SW 1271 (cell line): ENCODE data around the gene SLC23A2.
"Not testable (repeated sequence)": the region's sequence is repeated elsewhere in the genome, so short reads cannot be mapped to it uniquely, and the experiment has no call there.

Source experiments
- DNase-seq, 2 experiments: peaks; one replicate each; lab custom pipeline; 2025; lab: John Stamatoyannopoulos, UW

SLC23A2 gene

DNA sequence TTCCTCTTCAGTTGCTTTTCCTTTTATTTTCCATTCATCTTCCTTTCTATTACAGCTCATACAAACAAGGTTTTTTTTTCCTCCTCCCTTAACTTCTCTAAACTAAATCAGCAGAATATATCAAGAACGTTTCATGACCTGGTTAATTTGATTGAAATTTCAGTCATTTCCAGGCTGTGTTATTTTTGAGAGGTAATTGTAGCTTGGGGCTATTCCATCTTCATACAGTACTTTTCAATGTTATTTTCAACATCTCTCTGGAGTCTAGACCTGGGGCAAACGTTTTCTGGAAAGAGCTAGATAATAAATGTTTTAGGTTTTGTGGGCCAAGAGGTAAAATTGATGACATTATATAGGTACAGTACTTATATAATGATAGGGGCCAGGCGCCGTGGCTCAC lies 4.0 kb upstream of the SLC23A2 start:
- DNase-seq: no peak

DNA sequence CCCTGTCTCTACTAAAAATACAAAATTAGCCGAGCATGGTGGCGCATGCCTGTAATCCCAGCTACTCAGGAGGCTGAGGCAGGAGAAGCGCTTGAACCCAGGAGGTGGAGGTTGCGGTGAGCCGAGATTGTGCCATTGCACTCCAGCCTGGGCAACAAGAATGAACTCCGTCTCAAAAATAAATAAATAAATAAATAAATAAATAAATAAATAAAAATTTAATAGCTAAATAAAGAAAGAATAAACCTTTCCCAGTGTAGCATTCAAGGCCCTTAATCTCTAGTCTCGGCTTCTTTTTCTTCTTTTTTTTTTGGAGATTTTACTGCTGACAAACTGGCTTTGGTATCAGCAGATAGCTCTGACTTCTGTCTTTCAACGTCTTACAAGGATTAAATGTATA lies 3.5 kb upstream of the SLC23A2 start:
- DNase-seq: not testable (repeated sequence)

DNA sequence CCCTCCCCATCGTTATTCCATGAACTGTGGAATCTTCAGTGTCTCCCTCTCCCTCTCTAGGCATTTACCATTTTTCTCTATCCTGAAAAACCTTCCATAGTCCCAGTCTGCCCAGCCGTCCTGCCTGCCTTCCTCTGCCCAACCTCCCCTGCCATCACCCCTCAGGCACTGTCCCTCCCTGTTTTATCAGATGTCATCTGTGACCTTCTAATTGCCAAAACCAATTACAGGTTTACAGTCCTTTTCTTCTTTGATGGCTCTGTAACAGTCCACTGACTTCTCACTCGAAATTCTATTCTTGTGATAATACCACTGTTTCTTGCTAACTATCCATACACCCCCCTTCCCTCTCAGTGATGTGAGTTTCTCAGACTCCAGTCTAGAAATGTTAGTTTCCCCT lies 2.3 kb upstream of the SLC23A2 start:
- DNase-seq: no peak

DNA sequence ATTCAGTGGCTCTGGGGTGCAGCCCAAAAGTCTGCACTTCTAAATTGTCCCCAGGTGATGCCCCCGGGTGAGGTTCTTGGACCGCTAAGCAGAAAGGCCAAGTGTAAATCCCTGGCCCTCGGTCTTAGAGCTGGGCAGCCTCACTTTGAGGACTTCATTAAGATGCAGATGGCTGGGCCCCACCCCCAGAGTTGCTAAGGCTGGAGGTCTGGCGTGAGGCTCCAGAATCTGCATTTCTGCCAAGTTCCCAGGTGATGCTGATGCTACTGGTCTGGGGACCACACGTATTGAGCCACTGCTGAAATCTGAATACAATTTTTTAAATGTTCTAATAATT lies 735 bp upstream of the SLC23A2 start:
- DNase-seq: no peak

DNA sequence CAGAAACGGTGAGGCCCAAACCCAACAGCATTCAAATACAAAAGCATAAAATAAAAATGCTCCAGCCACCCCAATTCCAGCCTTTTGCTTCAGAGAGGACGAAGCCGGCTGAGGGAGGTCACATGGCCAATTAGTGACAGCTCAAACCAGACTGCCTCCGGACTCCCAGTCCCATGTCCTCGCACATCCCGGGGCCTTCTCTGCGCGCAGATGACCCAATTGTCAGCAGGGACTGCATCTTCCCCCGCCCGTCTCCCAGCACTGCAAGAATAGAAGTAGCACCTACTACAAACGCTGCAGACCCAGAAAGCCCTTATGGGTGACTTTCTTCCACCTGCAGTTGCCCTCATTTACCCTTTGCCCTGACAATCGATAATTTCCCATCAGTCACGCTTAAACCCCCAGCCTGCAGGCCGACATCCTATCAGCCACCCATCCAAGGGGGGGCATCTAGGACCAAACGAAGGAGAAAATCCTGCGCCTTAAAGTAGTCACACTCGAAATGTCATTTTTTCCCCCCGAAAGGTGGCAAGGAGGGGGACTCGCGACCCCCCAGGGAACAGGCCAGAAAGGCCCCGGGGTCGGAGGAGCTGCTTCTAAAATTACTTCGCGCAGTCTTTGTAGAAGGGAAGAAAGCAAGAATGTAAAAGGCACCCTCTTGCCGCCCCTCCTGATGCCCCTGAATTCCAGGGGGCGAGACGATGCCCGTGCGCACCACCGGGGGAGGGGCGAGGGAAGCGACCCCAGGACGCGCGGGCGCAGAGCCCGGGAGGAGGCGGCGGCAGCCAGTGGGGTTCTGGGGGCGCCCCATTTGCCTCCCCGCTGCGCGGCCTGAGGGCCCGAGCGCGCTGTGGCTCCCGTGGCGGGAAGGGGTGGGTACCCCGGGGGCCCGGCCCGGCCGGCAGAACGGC lies 792 bp downstream of the SLC23A2 start:
- DNase-seq: no peak

DNA sequence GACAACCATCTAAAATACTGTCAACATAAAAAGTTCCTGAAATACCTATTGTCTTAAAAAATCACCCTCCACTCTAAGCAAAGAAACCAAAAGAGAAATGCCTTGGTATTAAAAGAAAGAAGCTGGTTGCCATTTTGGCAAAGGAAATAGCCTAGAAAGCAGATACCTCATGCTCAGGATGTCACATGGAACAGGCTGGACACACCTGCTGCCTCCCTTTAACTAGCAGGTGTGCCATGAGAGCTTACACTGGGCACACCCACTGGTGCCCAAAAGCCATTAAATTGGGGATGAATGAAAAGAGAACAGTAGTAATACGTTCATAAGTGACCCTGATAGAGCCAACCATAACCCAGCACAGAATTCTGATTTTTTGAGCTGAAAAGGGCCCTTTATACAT lies 1.5 kb downstream of the SLC23A2 start:
- no peak for DNase-seq

DNA sequence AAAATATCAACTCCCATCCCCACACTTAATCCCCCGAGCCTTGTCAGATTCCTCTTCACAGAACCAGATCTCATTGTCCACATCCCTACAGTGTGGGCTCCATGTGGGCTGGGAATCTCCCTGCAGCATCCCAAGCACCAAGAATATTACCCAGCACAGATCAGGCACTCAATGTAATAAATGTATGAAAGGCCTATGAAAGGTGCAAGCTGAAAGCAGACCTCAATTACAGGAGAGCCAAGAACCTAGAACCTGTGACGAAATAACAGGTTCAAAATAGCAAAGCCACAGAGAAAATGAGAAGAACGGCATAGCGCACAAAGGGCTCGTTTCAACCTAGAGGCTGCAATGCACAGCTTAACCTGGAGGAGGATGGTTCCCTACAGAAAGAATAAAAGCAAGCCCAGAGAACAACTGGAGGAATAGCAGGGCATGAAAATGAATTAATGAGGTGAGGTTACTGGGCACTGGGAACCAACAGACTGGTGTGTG lies 3.1 kb downstream of the SLC23A2 start:
- DNase-seq: no peak

DNA sequence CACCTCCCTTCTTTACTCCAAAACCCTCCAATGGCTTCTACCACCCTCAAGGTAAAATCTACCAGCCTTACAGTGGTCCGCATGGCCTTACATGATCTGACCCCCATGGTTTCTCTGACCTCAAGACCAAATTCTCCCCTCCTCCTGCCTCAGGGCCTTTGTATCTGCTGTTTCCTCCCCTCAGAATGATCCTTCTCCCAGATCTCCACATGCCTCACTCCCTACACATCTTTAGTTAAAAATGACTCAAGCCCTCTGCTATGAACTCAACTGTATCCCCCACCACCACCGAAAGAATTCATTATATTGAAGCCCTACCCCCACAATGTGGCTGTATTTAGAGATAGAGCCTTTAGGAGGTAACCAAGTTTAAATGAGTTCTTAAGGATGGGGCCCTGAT lies 4.1 kb downstream of the SLC23A2 start:
- DNase-seq: no peak

DNA sequence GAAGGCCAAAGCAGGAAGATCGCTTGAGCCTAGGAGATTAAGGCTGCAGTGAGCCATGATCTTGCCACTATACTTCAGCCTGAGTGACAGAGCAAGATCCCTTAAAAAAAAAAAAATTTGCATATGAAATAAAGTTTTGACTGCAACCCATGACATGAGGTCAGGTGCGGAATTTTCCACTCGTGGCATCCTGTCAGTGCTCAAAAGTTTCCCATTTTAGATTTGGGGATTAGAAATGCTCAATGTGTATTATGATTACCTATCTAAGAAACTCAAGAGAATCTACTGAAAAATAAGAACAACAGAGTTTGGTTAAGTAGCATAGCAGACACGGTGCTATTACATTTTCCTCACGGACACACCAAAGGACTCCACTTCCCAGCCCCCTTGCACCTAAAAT lies 11.7 kb downstream of the SLC23A2 start:
- DNase-seq: no peak

DNA sequence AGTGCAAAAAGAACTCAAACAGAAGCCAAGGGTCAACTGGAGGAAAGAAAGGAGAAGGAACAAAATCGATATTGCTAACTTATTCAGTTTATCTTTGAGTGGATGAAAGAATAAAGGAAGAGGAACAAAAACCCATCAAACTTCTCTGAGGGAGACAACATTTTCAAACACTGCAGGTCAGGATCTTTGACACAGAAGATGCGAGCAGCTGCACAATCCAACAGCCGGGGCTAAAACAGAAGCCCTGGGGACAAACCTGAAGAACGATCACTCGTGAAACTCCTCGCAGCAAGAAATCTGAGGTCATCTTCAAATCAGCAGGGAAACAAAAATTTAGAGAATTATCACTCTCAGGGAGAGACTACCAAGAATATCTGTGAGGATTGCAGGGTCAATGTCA lies 14.2 kb downstream of the SLC23A2 start:
- no peak for DNase-seq

DNA sequence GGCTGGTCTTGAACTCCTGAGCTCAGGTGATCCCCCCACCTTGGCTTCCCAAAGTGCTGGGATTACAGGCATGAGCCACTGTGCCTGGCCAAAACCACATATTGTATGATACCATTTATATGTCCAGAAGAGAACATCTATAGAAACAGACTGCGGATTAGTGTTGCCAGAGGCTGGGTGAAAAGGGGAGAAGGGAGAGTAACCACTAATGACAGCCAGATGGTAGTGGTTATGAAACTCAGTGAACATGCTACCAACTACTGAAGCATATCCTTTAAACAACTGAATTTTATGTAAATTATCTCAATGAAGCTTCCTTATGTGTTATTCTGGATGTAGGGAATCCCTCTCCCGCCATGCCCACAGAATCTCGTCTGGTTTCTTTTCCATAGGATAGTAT lies 15.7 kb downstream of the SLC23A2 start:
- no peak for DNase-seq

DNA sequence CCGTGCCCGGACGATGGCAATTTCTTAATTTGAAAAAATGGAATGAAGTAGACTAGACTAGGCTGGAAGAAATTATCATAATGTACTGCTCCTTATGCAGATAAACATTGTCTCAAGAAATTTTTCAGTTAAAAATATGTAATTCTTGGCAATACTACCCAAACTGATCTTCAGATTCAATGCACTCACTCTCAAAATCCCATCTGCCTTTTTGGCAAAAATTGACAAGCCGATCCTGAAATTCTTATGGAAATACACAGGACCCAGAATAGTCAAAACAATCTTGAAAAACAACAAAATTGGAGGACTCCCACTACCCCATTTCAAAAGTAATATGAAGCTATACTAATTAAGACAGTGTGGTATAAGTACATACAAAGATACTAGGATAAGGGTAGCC lies 19.0 kb downstream of the SLC23A2 start:
- DNase-seq: no peak

DNA sequence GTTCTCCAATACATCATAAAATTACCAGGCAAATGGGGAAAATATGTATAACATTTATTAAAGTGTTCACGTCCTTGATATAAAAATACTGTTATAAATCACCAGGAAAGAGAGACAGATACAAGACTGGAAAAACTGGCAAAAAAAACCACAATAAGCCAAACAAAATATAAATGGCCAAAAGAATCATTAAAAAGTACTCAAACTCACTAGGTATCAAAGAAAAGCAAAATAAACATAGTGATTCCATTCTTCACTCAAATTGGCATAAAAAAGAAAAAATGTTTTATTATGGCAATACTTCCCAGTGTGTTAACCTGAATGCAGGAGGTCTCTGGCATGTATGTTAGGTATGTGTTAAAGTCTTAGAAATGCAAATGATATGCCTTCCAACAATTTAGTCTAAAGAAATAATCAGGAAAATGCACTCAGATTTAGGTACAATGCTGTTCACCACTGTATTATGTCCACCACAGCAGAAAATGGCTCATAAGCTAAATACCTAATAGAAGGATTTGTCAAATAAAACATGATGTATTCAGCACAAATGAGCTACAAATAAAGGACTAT lies 21.4 kb downstream of the SLC23A2 start:
- no peak for DNase-seq

DNA sequence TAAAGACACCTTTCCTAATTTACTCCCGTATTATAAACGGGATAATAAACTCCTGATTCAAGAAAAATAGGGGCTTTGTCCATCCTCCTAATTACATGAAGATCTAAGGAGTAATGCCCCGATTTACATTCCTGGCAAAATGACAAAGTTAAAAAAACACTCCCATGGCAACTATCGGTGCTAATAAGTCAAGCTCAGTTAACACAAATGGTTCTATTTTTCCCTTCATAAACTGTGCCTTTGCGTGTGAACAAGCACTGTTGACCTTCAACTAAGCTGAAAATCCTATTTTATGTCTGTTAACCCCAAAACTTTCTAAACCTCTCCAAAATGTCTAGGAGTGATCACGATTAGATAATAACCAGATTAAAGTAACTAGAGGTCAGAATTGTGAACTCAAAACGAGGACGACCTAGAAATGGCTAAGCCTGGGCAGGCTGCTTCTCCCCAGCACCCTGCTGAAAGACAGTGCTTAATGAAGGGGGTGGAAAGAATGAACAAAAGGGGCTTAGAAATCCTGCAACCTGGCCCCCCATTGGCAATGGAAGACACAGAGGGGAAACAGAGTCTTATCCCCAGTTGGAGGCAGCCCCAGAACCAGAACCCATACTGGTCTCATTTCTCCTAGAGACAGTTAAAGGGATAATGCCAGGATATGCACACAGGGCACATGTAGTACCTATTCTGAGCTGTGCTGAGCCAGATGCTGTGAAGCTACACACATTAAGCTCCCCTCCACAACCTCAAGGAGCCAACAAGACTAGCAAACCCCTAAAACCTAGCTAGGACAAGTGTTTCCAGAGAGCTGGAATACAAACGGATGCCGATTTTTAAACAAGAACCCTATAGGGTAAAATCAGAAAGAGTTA lies 23.0 kb downstream of the SLC23A2 start:
- no peak for DNase-seq

DNA sequence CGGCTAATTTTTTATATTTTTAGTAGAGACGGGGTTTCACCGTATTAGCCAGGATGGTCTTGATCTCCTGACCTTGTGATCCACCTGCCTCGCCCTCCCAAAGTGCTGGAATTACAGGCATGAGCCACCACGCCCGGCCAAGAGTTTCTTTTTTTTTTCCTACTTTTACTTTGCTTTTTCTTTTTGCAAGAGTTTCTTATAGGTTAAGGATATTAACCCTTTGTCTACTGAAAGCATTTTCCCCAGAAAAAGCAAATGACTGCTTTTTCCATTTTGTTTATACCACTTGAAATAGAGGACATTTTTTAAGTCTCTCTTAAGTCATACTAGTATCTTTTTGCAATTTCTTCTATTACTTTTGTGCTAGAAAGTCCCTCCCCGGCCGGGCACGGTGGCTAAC lies 25.3 kb downstream of the SLC23A2 start:
- not testable (repeated sequence) for DNase-seq

DNA sequence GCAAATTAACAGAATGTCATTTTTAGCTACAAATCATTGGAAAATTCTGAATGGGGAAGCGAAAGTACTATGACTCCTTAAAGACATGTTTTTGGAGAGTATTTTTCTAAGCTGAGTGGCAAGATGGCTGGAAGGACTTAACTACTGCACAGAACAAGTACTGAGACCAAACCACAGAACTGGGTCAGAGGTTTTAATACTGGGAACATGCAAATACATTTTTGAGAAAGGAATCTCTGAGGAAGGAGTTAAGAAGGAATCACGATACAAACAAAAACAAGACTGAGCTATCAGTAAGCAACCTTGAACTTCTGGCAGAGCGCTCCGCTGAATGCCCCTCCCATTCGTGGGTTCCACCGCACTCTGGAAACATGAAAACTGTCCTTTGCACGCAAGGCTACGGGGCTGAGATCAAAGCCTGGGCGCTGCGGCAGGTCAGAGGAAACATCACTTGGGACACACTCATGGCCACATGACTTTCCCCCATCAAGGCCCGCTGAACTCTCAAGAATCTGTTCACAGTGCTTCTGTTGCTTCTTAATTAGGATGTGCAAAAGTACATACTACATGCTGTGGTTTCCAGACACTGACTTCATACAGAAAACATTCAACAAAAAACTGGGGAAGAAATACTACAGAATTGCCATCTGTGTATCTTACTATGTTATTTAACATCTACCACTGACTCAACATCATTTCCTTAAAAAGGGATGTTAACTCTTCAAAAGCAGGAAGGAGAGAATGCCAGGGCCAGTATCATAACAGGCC lies 27.8 kb downstream of the SLC23A2 start:
- no peak for DNase-seq

DNA sequence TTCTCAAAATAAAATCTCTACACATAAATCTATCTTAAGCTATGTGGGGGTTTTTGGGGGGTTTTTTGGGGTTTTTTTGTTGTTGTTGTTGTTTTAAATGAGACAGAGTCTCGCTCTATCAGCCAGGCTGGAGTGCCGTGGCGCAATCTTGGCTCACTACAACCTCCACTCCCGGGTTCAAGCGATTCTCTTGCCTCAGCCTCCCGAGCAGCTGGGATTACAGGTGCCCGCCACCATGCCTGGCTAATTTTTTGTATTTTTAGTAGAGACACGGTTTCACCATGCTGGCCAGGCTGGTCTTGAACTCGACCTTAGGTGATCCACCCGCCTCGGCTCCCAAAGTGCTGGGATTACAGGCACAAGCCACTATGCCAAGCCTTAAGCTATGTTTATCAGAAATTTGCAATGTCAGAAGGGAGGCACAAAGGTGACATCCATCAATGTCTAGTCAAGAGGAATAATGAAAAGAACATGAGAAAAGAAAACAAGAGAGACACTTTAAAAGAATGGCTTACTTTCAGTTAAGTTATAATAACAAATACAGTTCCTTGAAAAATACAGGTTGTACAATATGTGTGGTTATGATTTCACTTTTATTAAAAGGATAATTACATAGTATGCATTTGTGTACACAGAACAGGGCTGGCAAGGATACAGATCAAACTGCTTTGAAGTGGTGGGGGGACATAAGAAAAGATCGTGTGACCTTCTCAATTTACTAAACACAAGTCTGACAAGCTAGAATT lies 28.6 kb downstream of the SLC23A2 start:
- DNase-seq: no peak

DNA sequence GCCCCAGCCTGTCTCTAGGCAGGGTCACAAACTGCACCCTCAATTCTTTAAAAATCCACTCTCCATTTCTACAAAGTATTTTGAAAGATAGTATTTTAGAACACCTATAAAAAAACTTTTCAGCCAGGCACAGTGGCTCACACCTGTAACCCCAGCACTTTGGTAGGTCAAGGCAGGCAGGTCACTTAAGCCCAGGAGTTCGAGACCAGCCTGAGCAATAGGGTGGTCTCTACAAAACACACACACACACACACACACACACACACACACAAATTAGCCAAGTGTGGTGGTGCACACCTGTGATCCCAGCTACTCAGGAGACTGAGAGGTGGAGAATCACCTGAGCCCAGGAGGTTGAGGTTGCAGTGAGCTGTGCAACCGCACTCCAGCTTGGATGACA lies 30.2 kb downstream of the SLC23A2 start:
- no peak for DNase-seq

DNA sequence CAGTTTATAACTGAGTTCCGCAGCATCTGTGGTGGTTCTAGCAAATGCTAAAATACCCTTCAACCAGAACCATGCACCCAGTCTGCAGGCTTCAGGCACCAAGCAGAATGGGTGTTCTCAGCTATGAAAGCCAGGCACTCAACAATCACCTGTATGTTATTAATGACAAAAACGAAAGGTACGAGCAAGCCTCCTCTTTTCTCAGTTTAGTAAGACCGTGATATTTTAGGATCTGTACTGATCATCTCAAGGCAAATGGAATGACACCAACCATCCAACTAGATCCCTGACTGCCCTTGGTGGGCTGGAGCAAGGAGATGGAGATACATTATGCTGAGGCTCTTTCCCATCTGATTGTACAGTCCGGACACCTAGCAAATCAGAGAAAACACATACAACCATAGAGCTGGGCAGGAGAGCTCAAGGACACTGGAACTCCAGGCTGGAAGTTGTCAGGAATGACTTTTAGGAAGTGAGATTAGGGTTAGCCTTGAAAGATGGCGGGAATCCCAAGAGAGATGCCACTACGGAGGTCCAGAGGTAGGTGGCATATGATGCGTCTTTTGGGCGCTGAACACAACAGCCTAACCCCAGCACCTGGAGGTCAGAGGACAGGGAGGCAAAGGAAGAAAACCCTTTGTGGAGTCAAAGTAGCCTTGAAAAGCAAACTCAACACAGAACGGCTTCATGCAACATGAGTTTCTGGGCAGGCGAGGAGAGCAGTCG lies 33.4 kb downstream of the SLC23A2 start:
- no peak for DNase-seq
